OCI-LY1 (cell line): Measurements from ENCODE around the gene ATP1A4.

Source experiments
- EZH2 ChIP-seq: fragments of 200-600 bp; sonication (generic), shearing (Covaris generic); IDR thresholded peaks from 2 replicates; pipeline ENCODE4 v1.8.0; 2017; ENCODE audit warnings: borderline replicate concordance, mixed run types, mild to moderate bottlenecking, antibody characterized with exemption, low read length, moderate library complexity, mixed read lengths
- TF ChIP-seq, protein P1 (sequence below): fragments of 200-600 bp; sonication (generic), shearing (Covaris generic); IDR thresholded peaks from 2 replicates; pipeline ENCODE4 v1.5.1; 2017; ENCODE audit warnings: mild to moderate bottlenecking, antibody characterized with exemption, low read length, moderate library complexity, mixed read lengths

DNA sequence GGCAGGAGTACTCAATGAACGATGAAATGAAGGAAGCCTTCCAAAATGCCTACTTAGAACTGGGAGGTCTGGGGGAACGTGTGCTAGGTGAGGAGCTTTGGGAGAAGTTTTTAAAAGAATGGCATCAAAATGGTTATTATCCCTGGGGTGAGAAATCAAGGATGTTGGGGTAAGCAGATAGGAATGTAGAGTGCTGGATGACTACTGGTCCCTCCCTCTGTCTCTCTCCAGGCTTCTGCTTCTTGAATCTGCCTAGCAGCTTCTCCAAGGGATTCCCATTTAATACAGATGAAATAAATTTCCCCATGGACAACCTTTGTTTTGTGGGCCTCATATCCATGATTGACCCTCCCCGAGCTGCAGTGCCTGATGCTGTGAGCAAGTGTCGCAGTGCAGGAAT lies 20.0 kb downstream of the ATP1A4 start:
- TF ChIP-seq EZH2, result no peak
- TF ChIP-seq, protein P1, sequence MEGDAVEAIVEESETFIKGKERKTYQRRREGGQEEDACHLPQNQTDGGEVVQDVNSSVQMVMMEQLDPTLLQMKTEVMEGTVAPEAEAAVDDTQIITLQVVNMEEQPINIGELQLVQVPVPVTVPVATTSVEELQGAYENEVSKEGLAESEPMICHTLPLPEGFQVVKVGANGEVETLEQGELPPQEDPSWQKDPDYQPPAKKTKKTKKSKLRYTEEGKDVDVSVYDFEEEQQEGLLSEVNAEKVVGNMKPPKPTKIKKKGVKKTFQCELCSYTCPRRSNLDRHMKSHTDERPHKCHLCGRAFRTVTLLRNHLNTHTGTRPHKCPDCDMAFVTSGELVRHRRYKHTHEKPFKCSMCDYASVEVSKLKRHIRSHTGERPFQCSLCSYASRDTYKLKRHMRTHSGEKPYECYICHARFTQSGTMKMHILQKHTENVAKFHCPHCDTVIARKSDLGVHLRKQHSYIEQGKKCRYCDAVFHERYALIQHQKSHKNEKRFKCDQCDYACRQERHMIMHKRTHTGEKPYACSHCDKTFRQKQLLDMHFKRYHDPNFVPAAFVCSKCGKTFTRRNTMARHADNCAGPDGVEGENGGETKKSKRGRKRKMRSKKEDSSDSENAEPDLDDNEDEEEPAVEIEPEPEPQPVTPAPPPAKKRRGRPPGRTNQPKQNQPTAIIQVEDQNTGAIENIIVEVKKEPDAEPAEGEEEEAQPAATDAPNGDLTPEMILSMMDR, result no peak
